ENCODE measurements around the gene CD99. TPM values are rescaled to one million over a fixed set of nuclear protein-coding genes. Genes with fewer than 3 reads are reported as not detected.

The CD99 gene
- total RNA-seq, 2 donors from 2014 or later = 234 to 282 TPM

- TF ChIP-seq CTCF (IDR thresholded peaks at IDR 0.05) = no peak
- H3K4me1 ChIP-seq = peaks cover 0 to 11% of the 10 kb centered on the region in 2 donors
- H3K36me3 ChIP-seq = peaks cover 51% of the 10 kb centered on the region
- no peak overlapping the region for H3K4me3 ChIP-seq
- DNase-seq (ENCODE audit: low spot score) = no peak
- no peaks in the 10 kb centered on the region for H3K9me3 ChIP-seq
- no peak overlapping the region for H3K27ac ChIP-seq
- H3K27me3 ChIP-seq = no peaks in the 10 kb centered on the region
These were observed 23.5 kb downstream of the CD99 start for GRCh38 chrX:2714551-2714950.

- Histone ChIP-seq H3K36me3 (peaks cover 57% of the 10 kb centered on the region), H3K4me3 (no peak overlapping the region), H3K9me3 (no peaks in the 10 kb centered on the region), H3K27ac (no peak overlapping the region), H3K4me1 (peaks cover 0 to 5% of the 10 kb centered on the region in 2 donors), H3K27me3 (no peaks in the 10 kb centered on the region)
- DNase-seq (ENCODE audit: low spot score) = no peak
- TF ChIP-seq CTCF (IDR thresholded peaks at IDR 0.05) = no peak
These were observed 24.0 kb downstream of the CD99 start for GRCh38 chrX:2715066-2715600.

GRCh38 chrX:2717312-2717711 lies 26.2 kb downstream of the CD99 start:
- DNase-seq (ENCODE audit: low spot score) = no peak
- Histone ChIP-seq H3K4me3 (no peak overlapping the region), H3K4me1 (no peaks in the 10 kb centered on the region), H3K27ac (no peak overlapping the region), H3K36me3 (peaks cover 72% of the 10 kb centered on the region), H3K9me3 (no peaks in the 10 kb centered on the region), H3K27me3 (no peaks in the 10 kb centered on the region)
- no peak for TF ChIP-seq CTCF (IDR thresholded peaks at IDR 0.05)

GRCh38 chrX:2718821-2719220 lies 27.7 kb downstream of the CD99 start:
- H3K4me1 ChIP-seq = no peaks in the 10 kb centered on the region
- no peaks in the 10 kb centered on the region for H3K9me3 ChIP-seq
- TF ChIP-seq CTCF (IDR thresholded peaks at IDR 0.05) = no peak
- peaks cover 76% of the 10 kb centered on the region for H3K36me3 ChIP-seq
- no peak overlapping the region for H3K27ac ChIP-seq
- DNase-seq (ENCODE audit: low spot score) = no peak
- no peak overlapping the region for H3K4me3 ChIP-seq
- no peaks in the 10 kb centered on the region for H3K27me3 ChIP-seq

- Histone ChIP-seq H3K9me3 (no peaks in the 10 kb centered on the region), H3K27ac (no peak overlapping the region), H3K4me3 (no peak overlapping the region), H3K4me1 (no peaks in the 10 kb centered on the region), H3K36me3 (peaks cover 83% of the 10 kb centered on the region), H3K27me3 (no peaks in the 10 kb centered on the region)
- no peak for DNase-seq (ENCODE audit: low spot score)
- TF ChIP-seq CTCF (IDR thresholded peaks at IDR 0.05) = no peak
These were observed 28.8 kb downstream of the CD99 start for GRCh38 chrX:2719774-2720447.
